HG03103 (cell line): ENCODE data around the gene PRKCH.

Source experiments
- ATAC-seq: cut with Tn5 transposase; IDR thresholded peaks from one replicate; pipeline ENCODE4 v1.9.1; 2021; ENCODE audit warnings: low read depth; ENCODE audit not compliant: unreplicated experiment

Gene PRKCH

DNA sequence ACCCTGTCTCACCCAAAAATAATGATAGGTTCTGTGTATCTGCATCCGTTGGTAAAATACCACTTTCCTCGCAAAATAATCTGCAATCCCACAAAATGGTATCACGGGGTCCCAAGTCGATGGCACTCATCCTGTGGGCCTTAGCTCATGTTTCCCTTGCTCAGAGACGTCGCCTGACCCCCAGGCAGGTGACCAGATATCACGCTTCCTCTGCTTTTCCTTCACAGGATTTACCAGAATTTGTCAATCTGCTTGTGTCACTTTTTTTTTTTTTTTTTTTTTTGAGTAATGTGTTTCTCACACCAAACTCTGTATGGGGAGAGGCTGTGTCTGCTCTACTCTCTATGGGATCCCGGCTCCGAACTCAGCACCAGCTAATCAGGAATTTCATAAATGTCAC is 162.7 kb downstream of the PRKCH start:
- no peak for ATAC-seq

- no peak for ATAC-seq
Observed at GRCh38 chr14:61484826-61485584, 163.6 kb downstream of the PRKCH start.

DNA sequence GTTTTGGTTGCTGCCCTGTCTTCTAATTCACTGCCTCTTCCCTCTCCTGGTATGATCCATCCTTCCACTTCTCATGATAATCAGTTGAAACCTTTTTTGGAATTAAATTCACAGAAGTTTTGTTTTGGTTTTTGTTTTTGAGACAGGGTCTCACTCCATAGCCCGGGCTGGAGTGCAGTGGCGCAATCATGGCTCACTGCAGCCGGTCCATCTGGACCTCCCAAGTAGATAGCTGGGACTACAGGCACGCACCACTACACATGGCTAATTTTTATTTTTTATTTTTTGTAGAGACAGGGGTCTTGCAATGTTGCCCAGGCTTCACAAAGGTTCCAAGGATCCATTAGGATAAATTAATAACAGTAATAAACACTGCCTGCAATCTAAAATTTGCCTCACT is 164.3 kb downstream of the PRKCH start:
- ATAC-seq = no peak

DNA sequence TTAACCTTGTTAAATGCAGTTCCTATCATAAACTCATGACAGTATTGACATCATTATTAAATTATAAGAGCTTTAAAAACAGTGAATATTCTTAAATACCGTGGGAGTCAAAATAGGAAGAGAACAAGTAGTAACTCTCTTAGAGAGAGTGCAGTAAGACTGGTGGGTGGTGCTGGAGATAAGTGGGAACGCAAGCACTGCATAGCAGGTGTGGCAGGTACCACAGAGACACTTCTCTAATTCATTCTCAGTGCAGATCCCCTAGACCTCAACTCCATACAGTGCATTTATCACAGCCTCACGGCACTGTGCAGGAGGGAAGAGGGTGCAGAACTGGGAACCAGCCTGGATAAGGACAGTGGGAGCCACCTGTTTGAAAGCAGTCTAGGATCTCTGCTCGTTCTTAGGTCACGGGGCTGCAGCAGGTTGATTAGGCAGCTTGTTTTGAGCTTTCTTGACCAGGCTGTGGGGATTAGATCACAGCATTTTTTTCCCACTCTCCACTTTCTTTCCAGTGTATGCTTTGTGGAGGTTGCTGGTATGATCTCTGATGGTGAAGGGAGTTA is 165.6 kb downstream of the PRKCH start:
- no peak for ATAC-seq

DNA sequence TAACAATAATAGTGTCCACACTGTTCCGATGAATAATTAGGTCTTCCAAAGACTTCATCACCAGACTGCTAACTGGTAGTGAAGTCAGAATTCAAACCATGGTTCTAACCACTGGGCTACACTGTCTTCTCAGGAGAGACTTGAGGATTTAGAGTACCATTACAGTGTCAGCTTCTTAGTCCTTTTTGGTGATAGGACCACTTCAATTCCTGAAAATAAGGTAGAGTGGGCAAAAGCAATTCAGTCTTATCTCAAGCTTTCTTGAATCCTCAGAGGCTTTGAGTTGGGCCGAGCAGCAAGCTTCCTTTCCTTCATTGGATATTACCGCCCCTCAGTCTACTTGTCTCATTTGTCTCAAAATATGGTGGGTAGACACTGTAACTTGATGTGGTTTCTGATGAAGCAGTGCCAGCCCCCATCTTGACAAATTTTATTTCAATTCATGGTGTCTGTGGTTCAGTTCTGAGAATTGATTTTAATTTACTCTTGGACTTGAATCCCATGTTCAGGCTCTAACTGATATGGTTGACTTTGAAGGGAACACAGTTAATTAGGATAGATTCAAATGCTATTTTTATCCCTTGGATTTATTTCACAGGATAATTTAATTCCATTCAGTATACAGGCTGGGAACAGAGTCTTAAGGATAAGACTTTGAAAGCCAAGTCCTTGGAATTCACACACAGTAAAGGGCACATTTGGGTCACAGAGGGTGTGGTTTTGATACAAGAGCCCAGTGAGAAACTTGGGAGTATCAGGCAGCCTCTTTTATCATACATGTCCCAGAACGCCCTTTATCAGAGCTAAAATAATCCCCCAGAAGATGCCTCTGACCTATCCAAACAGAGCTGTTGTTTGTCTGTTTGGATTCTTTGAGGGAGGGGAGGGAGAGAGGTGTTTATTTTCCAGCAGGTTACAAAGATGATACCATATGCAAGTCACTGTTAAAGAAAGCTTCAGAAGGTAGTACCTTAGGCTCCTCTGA is 167.3 kb downstream of the PRKCH start:
- ATAC-seq = no peak

- no peak for ATAC-seq
Observed at GRCh38 chr14:61489512-61489911, 168.1 kb downstream of the PRKCH start.

GRCh38 chr14:61489932-61490331 is 168.6 kb downstream of the PRKCH start:
- no peak for ATAC-seq

DNA sequence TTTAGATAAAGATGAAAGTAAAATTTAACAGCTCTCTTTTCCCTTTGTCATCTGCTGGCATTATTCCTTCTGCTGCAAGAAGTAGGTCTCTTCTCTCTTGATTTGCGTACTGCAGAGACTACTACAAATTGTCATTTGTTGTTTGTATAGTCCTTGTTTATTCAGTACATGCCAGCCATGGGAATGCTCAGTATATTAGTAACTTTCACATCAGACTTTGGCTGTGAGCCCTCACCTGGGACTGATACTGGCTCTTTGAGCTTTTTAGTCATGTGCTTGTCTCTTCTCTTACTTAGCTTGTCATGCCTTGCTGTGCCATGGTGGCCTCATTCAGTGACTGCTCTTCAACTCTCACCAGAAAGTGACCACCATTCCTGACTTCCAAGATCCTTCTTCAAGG is 169.8 kb downstream of the PRKCH start:
- ATAC-seq = no peak

DNA sequence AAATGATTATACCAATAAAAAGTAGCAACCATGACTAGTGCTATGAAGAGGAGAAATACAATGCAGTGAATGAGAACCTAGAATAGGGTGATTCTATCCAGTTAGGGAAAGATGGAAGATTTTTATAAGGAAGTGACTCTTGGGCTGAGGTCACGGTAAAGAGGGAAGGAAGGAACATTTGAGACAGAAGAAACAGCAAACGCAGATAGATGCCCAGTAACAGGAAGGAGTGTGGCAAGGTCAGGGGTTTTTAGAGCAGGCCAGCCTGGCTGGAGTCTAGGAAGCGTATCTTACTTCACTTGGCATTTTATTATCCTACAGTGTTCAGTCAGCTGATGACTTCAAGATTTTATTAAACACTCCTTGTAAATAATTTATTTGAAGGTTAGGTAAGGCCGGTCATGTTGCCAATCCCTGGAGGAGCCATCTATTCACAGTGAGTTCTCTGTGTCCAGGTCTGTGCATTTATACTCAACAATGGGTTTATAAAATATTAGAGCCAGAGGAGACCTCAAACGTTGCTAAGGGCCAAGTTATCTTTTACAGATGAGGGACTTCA is 170.6 kb downstream of the PRKCH start:
- no peak for ATAC-seq

- no peak for ATAC-seq
Observed at GRCh38 chr14:61492474-61492873, 171.1 kb downstream of the PRKCH start.

DNA sequence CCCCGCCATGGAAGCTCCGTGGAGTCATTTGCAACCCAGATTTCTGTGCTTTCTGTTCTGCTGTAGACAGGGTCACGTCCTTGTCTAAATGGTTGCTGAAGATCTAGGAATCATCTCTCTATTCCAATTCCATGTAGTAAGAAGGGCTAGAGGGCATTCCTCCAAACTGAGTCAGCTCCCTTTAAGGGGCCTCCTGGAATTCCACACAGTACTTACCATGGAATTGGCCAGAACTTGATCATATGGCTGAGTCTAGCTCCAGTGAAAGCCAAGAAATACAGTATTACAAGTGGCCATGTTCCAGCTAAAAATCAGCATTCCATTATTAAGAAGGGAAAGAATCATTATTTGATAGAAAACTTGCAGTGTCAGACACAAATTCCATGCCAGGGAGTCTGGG is 171.9 kb downstream of the PRKCH start:
- ATAC-seq = no peak

DNA sequence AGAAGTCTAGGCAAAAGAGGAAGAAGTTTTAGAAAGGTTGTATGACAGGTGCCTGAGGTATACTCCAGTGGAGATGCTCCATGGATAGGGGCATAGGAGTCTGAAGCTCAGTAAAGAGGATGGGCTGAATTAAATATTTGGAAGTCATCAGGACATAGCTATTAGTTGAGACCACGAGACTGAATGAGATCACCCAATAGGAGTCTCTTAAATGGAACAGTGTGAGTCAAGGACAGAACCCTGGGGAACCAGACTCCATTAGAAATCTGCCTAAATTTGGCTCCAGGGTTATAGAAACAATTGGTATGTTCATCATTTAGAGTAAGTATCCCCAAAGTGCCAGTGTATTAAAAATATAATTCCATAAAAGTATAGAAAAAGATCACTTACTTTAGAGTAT is 172.6 kb downstream of the PRKCH start:
- no peak for ATAC-seq

- no peak for ATAC-seq
Observed at GRCh38 chr14:61495809-61496208, 174.4 kb downstream of the PRKCH start.

DNA sequence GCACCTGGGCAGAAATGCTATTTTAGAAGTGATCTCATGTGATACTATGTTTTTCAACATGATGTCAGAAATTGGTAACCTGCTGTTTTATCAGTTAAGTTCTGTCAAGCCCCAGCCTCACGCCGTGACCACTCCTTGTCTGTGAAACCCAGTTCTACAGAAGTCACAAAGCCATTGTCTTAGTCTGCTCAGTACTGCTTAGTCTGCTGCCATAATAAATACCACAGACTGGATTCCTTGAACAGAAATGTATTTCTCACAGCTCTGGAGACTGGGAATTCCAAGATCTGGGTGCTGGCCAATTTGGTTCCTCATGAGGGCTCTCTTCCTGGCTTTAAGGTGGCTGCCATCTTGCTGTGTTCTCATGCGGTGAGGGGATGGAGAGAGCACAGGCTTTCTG is 176.9 kb downstream of the PRKCH start:
- ATAC-seq = no peak

DNA sequence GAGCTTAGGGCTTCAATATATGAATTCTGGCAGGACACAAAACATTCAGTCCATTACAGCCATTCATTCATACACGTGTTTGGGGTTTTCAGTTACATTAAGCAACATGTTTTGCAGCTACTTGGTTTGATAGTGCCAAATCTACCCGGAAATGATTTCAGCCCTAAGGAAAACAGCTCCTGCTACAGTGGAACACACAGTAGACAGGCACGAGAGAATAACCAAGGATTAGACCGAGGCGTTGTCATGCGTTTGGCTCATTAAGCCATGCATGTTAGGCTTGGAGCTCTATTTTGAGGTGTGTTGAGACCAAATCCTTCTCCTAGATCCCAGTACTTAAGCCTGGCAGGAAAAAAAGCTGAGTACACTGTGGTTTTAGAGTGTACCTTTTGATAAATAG is 177.4 kb downstream of the PRKCH start:
- ATAC-seq = no peak

DNA sequence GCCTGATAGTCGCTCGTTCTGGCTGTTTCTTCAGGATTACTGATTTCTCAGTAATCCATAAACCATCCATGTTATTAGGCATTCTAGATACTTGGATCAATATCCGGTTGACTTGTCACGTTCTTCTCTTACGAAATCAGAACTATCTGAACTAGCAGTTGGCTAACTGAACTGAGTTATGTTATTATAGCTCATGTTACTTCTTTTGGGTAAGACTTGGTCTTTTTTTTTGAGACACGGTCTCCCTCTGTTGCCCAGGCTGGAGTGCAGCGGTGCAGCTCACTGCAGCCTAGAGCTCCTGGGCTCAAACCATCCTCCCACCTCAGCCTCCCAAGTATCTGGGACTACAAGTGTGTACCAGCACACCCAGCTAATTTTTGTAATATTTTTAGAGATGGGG is 178.6 kb downstream of the PRKCH start:
- no peak for ATAC-seq

GRCh38 chr14:61501714-61502458 is 180.5 kb downstream of the PRKCH start:
- no peak for ATAC-seq

DNA sequence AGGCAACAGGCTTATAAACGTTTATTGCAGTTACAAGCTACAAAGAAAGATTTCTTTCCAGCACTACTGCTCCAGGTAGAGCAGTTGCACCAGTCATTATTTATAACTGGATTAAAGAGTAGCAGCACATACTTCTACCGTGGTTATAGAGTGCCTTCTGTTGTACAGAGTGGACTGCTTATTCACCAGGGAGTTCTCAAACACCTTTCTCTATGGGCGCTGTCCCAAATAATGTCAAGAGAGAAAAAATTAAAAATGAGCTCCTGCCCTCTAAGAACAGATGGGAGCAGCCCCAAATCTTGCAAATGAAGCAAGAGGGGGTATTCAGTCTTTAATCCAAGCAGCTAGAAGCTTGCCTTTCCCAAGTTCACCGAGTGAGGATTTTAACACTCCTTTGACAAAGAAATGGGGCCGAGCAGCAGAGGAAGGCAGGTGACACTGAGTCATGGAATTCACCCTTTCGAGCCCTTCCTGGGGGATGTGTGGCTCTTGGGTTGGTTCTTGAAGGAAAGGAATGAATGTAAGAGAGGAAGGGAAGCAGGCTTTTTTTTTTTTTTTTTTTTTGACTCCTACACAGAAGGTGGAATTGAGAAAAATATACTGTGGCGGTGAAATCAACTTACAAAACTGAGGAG is 181.2 kb downstream of the PRKCH start:
- no peak for ATAC-seq

GRCh38 chr14:61503167-61503801 is 181.9 kb downstream of the PRKCH start:
- ATAC-seq = peak; percentile 75
